Measurements from ENCODE around the gene NME4. TPM values are rescaled to one million over a fixed set of nuclear protein-coding genes. Genes with fewer than 3 reads are reported as not detected.

The NME4 gene
- total RNA-seq, 4 donors from 2014 or later = 114 to 158 (median 124) TPM

Small RNA genes lying within 50 kb of the gene (small RNA-seq; reads per million reads assigned to genes)
- 0 reads per million in 3 donors for gene RF00019

Other genes with a start within 250 kb of the NME4 start
- not detected for gene HBZ, start 244.6 kb upstream of the NME4 start, total RNA-seq
- 1 to 10 TPM in 1 of 4 donors, not detected in 3; 3.8 TPM for gene HBM, start 231.2 kb upstream of the NME4 start, total RNA-seq
- gene HBA2, start 224.3 kb upstream of the NME4 start, total RNA-seq = 1,000 to 10,000 TPM in 1 of 4 donors, 100 to 1,000 TPM in 1, 10 to 100 TPM in 1, 1 to 10 TPM in 1; 1.7 to 1,686 (median 156) TPM
- gene HBA1, start 220.5 kb upstream of the NME4 start, total RNA-seq = 100 to 1,000 TPM in 1 of 4 donors, 10 to 100 TPM in 2, not detected in 1; 72.4 to 906 (median 98.6) TPM
- gene HBQ1, start 216.7 kb upstream of the NME4 start, total RNA-seq = 1 to 10 TPM in 1 of 4 donors, not detected in 3; 1.2 TPM
- 10 to 100 TPM; 34.8 to 60.6 (median 50.2) TPM for gene LUC7L, start 167.8 kb upstream of the NME4 start, total RNA-seq
- gene FAM234A, start 162.4 kb upstream of the NME4 start, total RNA-seq = 100 to 1,000 TPM in 1 of 4 donors, 10 to 100 TPM in 3; 61.0 to 129 (median 78.1) TPM
- 10 to 100 TPM in 2 of 4 donors, 1 to 10 TPM in 2; 7.1 to 18.2 (median 11.0) TPM for gene RGS11, start 121.3 kb upstream of the NME4 start, total RNA-seq
- gene ARHGDIG, start 116.6 kb upstream of the NME4 start, total RNA-seq = 1 to 10 TPM in 3 of 4 donors, under 1 TPM in 1; 0.80 to 4.8 (median 3.0) TPM
- gene PDIA2, start 114.0 kb upstream of the NME4 start, total RNA-seq = 1 to 10 TPM in 2 of 4 donors, under 1 TPM in 1, not detected in 1; 0.23 to 1.2 (median 1.0) TPM
- gene AXIN1, start 44.5 kb upstream of the NME4 start, total RNA-seq = 10 to 100 TPM; 24.1 to 56.2 (median 44.1) TPM
- gene MRPL28, start 26.7 kb upstream of the NME4 start, total RNA-seq = 10 to 100 TPM; 53.6 to 93.8 (median 69.5) TPM
- 10 to 100 TPM; 32.8 to 53.5 (median 46.3) TPM for gene PGAP6, start 15.2 kb upstream of the NME4 start, total RNA-seq
- gene DECR2, start 4.7 kb downstream of the NME4 start, total RNA-seq = 10 to 100 TPM; 11.8 to 18.3 (median 17.4) TPM
- gene RAB11FIP3, start 28.4 kb downstream of the NME4 start, total RNA-seq = 10 to 100 TPM; 50.3 to 77.9 (median 58.8) TPM
- 10 to 100 TPM; 24.9 to 44.7 (median 43.3) TPM for gene CAPN15, start 130.5 kb downstream of the NME4 start, total RNA-seq
- gene PRR35, start 163.2 kb downstream of the NME4 start, total RNA-seq = not detected
- 1 to 10 TPM; 1.2 to 2.6 (median 1.9) TPM for gene NHLRC4, start 169.8 kb downstream of the NME4 start, total RNA-seq
- gene PIGQ, start 172.8 kb downstream of the NME4 start, total RNA-seq = 10 to 100 TPM; 36.1 to 46.4 (median 40.7) TPM
- gene RAB40C, start 192.9 kb downstream of the NME4 start, total RNA-seq = 10 to 100 TPM; 20.8 to 25.3 (median 23.0) TPM
- under 1 TPM; 0.33 to 0.80 (median 0.43) TPM for gene WFIKKN1, start 233.8 kb downstream of the NME4 start, total RNA-seq
- gene METTL26, start 239.1 kb downstream of the NME4 start, total RNA-seq = 100 to 1,000 TPM; 129 to 166 (median 142) TPM
- 10 to 100 TPM; 50.7 to 65.4 (median 59.1) TPM for gene MCRIP2, start 244.6 kb downstream of the NME4 start, total RNA-seq

Measured in esophagus muscularis mucosa (tissue), 4 donors.